SK-N-MC (cell line): ENCODE data around the gene HEPN1.

Experiments
- DNase-seq: peaks from one replicate; pipeline ENCODE4 v3.0.0-alpha.2; 2011; ENCODE audit warnings: low read depth, low spot score
- H3K27ac ChIP-seq: fragments of 200-600 bp; sonication (generic); 2 replicates; pipeline ENCODE4 v1.5.1; 2016; ENCODE audit warnings: mixed run types
- H3K36me3 ChIP-seq: fragments of 200-600 bp; sonication (generic); 2 replicates; pipeline ENCODE4 v1.6.1; 2017; ENCODE audit warnings: antibody characterized with exemption, low read length, mixed read lengths; ENCODE audit not compliant: insufficient read depth
- H3K4me3 ChIP-seq: fragments of 200-600 bp; sonication (generic); 2 replicates; pipeline ENCODE4 v1.5.1; 2016
- H3K9ac ChIP-seq: fragments of 200-600 bp; sonication (generic); 2 replicates; pipeline ENCODE4 v1.8.0; 2017; ENCODE audit warnings: mixed run types, mixed read lengths; ENCODE audit not compliant: insufficient read length
- H3K9me3 ChIP-seq: fragments of 200-600 bp; sonication (generic); 2 replicates; pipeline ENCODE4 v1.6.1; 2017; ENCODE audit warnings: low read depth, mild to moderate bottlenecking, antibody characterized with exemption, low read length, moderate library complexity, mixed read lengths
- EZH2 ChIP-seq: fragments of 200-600 bp; sonication (generic); IDR thresholded peaks from one replicate; pipeline ENCODE4 v1.6.1; 2017; ENCODE audit warnings: antibody characterized with exemption
- FOXP2 ChIP-seq: optimal IDR thresholded peaks from 2 replicates; pipeline ENCODE3; 2011; ENCODE audit warnings: mild to moderate bottlenecking, moderate library complexity; ENCODE audit not compliant: insufficient read depth; ENCODE audit errors: extremely low read length, control extremely low read depth
- POLR2AphosphoS5 ChIP-seq: IDR thresholded peaks from 2 replicates; pipeline ENCODE4 v1.6.1; 2012; ENCODE audit warnings: mild to moderate bottlenecking, low read depth, low read length, borderline replicate concordance

Gene HEPN1

DNA sequence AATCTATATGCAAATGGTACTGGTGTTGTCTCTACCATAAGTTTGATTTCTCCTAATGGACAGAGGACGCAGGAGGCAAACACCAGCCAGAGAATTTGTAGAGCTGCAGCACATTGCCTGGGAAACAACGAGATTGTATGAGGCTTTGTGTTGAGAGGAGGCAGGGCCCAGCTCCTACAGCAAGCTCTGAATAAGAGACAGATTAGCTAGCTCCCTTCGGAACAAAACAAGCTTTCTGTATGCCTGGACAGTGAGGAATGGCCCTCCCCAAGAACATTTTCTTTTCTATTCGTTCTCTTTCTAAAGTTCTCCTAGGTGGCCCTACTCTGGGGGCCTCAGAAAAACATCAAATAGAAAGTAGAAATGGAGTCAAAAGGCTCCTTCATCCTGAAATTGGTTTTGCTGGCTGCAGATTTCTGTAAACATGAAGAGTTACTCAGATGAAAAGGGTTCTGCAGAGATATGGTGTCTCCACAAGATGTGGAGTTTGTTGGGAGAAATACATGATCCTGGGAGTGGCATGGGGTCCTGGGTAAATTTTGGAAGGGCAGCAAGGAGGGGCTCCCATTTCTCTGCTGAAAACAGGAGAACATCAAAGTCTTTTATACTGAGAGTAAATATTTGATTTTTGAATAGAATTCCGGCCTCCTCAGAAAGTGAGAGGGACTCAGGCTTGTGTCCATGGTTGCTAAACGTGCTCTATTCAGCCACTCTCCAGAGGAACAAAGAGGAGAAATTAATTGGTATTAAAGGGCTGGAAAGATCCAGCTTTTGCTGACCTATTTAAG lies 23.6 kb downstream of the HEPN1 start:
- H3K4me3 ChIP-seq, result no peak overlapping the region
- DNase-seq, result no peak
- no peak for TF ChIP-seq FOXP2
- no peak for TF ChIP-seq POLR2AphosphoS5
- no peak overlapping the region for H3K27ac ChIP-seq
- no peaks in the 10 kb centered on the region for H3K36me3 ChIP-seq
- no peak overlapping the region for H3K9ac ChIP-seq
- no peaks in the 10 kb centered on the region for H3K9me3 ChIP-seq

DNA sequence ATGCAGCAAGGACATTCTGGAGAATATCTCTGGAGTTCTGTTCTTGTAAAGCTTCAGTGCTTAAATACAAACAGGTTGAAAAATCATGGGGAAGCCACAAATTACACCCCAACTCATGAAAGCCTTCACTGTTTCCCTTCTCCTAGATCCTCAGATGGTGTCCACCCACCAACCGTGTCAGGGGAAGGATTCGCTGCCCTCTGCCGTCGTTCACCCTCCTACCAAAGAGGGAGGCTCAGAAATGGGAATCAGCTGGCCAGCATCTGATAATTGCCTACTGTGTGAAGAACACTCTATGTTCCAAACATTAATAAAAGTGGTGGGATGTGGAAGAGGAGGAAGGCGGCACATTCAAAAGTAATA lies 24.2 kb downstream of the HEPN1 start:
- Histone ChIP-seq H3K36me3 (no peaks in the 10 kb centered on the region), H3K27ac (no peak overlapping the region), H3K9ac (no peak overlapping the region), H3K4me3 (no peak overlapping the region), H3K9me3 (no peaks in the 10 kb centered on the region)
- TF ChIP-seq EZH2 (no peak), FOXP2 (no peak), POLR2AphosphoS5 (no peak)
- no peak for DNase-seq

DNA sequence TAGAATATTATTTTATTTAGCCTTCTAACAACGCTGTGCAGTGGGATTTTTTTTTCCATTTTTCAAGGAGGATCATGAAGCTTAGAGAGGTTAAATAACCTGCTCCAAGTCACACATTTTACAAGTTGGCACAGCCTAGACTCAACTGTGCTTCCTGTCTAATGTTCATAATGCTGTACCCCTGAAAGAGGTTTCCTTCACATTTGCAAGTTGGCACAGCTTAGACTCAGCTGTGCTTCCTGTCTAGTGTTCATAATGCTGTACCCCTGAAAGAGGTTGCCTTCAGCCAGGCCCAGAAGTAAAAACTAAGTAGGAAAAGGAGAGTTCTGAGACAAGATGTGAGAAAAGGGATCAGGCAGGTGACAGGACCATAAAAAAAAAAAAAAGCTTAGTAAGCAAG lies 24.7 kb downstream of the HEPN1 start:
- TF ChIP-seq FOXP2 (no peak), POLR2AphosphoS5 (no peak), EZH2 (no peak)
- DNase-seq, result no peak
- no peaks in the 10 kb centered on the region for H3K36me3 ChIP-seq
- no peak overlapping the region for H3K9ac ChIP-seq
- no peaks in the 10 kb centered on the region for H3K9me3 ChIP-seq
- H3K4me3 ChIP-seq, result no peak overlapping the region
- no peak overlapping the region for H3K27ac ChIP-seq

DNA sequence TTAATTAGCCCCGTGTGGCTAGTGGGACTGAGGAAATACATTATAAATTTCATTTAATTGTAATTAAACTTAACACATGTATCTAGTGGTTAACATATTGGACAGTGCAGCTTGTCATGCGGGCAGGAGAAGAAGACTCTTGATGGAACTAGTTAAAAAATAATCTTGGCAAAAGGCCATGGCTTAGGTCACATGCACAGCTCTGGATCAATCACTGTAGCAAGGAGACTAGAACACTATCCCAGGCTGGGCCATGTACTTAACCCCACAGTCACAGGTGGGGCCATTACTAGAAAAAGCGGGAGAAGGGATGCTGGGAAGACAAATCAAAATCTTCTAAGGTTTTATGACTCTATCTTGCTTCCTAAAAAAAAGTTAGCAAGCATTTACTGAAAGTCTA lies 25.5 kb downstream of the HEPN1 start:
- no peak for TF ChIP-seq POLR2AphosphoS5
- no peak for TF ChIP-seq EZH2
- no peak for TF ChIP-seq FOXP2
- Histone ChIP-seq H3K27ac (no peak overlapping the region), H3K36me3 (no peaks in the 10 kb centered on the region), H3K4me3 (no peak overlapping the region), H3K9me3 (no peaks in the 10 kb centered on the region), H3K9ac (no peak overlapping the region)
- DNase-seq, result no peak

DNA sequence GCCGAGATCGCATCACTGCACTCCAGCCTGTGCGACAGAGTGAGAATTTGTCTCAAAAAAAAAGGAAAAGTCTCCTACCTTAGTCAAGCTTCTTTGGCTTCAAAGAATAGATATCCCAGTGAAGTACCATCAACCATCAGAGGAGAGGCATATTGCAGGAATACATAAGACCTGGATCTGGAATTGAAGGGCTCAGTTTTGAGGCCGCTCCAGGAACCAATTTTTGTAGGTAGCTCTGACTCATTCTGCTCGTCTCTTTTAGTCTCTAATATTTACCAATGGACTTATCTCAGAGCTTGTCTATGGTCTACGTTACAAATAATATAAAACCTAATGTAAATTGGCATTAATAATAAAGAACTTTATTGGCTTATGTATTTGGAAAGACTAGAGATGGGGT lies 26.8 kb downstream of the HEPN1 start:
- H3K9me3 ChIP-seq, result no peaks in the 10 kb centered on the region
- no peak overlapping the region for H3K9ac ChIP-seq
- H3K36me3 ChIP-seq, result no peaks in the 10 kb centered on the region

DNA sequence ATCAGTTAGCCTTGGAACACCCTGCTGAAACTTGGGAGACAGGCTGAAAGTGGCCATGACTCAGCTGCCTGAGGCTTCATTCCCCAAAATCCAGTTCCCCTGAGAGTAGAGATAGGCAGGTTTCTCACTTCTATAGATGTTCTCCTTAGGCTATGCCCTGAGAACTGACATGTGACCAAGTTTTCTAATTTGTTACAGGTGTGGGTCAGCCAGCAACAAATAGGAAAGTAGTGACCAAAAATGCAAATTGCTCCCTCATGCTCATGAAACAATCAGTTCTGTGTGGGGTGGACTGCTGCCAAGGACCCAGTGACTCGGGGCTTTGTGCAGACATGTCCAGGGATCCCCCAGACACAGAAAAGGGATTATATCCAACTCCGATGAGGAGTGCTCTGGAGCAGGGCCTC lies 27.7 kb downstream of the HEPN1 start:
- H3K27ac ChIP-seq, result no peak overlapping the region
- no peaks in the 10 kb centered on the region for H3K9me3 ChIP-seq
- H3K9ac ChIP-seq, result no peak overlapping the region
- H3K36me3 ChIP-seq, result no peaks in the 10 kb centered on the region
- DNase-seq, result no peak
- TF ChIP-seq EZH2, result no peak
- TF ChIP-seq POLR2AphosphoS5, result no peak
- no peak for TF ChIP-seq FOXP2
- H3K4me3 ChIP-seq, result no peak overlapping the region

More for the DNA sequence above, 26.8 kb downstream of the HEPN1 start:
- Histone ChIP-seq H3K27ac (no peak overlapping the region), H3K4me3 (no peak overlapping the region)
- TF ChIP-seq FOXP2, result no peak
- no peak for TF ChIP-seq POLR2AphosphoS5
- no peak for TF ChIP-seq EZH2
- DNase-seq, result no peak

DNA sequence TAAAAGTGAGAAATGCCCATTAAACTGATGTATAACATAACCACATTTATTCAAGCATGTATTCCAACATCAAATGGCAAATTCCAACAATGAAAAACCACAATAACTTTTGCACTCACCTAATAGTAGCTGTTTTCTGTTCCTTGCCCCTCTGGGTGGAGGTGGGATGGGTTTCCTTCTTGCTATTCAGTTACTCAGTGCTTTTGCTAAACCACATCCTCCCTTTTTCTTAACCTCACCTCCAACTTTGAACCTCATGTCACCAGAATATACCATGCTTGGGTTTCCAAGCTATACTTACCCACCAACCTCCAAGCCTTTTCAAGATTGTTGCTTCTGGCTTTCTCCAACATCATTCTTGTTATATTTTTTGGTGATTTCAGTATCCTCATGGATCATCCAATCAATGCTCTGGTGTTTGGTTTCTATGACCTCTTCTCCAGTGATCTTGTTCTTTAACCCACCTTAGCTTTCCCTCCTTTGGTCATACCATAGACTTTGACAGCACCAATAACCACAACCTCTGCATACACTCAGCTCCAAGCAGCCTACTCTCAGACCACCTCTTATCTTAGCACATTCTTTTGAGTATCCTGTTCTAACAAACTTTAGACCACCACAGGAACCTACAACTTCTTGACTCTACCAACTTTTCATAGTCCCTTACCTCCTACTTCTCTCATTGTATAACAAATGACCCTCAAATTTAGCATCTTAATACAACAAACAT lies 31.7 kb downstream of the HEPN1 start:
- H3K36me3 ChIP-seq, result no peaks in the 10 kb centered on the region

DNA sequence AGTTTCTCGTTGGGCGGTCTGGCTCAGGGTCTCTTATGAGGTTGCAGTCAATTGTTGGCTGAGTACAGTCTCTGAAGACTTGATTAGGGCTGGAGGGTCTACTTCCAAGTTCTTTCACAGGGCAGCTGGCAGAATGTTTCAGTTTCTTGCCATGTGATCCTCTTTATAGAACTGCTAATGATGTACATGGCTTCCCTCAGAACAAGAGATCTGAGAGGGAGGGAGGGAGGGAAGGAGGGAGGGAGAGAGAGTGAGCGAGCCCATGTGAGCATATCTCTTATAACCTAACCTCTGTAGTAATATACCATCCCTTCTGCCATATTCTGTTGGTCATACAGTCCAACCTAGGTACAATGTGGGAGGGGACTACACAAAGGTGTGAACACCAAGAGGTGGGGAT lies 32.3 kb downstream of the HEPN1 start:
- Histone ChIP-seq H3K4me3 (no peak overlapping the region), H3K36me3 (no peaks in the 10 kb centered on the region), H3K9ac (no peak overlapping the region), H3K9me3 (no peaks in the 10 kb centered on the region), H3K27ac (no peak overlapping the region)
- no peak for DNase-seq
- TF ChIP-seq FOXP2 (no peak), EZH2 (no peak), POLR2AphosphoS5 (no peak)

More for the DNA sequence above, 31.7 kb downstream of the HEPN1 start:
- no peak for DNase-seq
- no peak overlapping the region for H3K27ac ChIP-seq
- H3K4me3 ChIP-seq, result no peak overlapping the region
- no peak for TF ChIP-seq POLR2AphosphoS5
- no peak for TF ChIP-seq EZH2
- no peak for TF ChIP-seq FOXP2
- no peak overlapping the region for H3K9ac ChIP-seq
- no peaks in the 10 kb centered on the region for H3K9me3 ChIP-seq
